Lower lobe of right lung (tissue), 2 donors: ENCODE data around the gene B4GALT5. TPM values are rescaled to one million over a fixed set of nuclear protein-coding genes. Genes with fewer than 3 reads are reported as not detected.
"Not testable (repeated sequence)": the region's sequence is repeated elsewhere in the genome, so short reads cannot be mapped to it uniquely, and the experiment has no call there.

Source experiments
- ATAC-seq, 2 donors: fragments of 200-7000 bp; cut with Tn5 transposase; one replicate each; pipeline ENCODE4 v1.9.1; 2020 to 2022; ENCODE audit warnings: mild to moderate bottlenecking in 2 of 2, moderate library complexity in 2 of 2
- DNase-seq: peaks from one replicate; pipeline ENCODE4 v3.0.0-alpha.2; 2020
- H3K27ac ChIP-seq: fragments of 200-600 bp; one replicate; pipeline ENCODE4 v1.8.0; 2022
- H3K27me3 ChIP-seq: fragments of 200-600 bp; one replicate; pipeline ENCODE4 v1.8.0; 2022; ENCODE audit warnings: low read depth
- H3K36me3 ChIP-seq: fragments of 200-600 bp; one replicate; pipeline ENCODE4 v1.8.0; 2022; ENCODE audit warnings: mild to moderate bottlenecking
- H3K4me1 ChIP-seq: fragments of 200-600 bp; one replicate; pipeline ENCODE4 v1.8.0; 2022
- H3K4me3 ChIP-seq: fragments of 200-600 bp; one replicate; pipeline ENCODE4 v1.8.0; 2022; ENCODE audit warnings: mild to moderate bottlenecking
- H3K9me3 ChIP-seq: fragments of 200-600 bp; one replicate; pipeline ENCODE4 v1.8.0; 2022
- intact Hi-C: fragments of 100-400 bp; cut with DNase I; formaldehyde crosslinking; loops from one replicate; pipeline ENCODE4 v1.11.0; 2022
- total RNA-seq: library from RNA; stranded (reverse); fragmentation: NEBNext Ultra II Directional; extraction: Animal tissue kit (Norgen Biotek cat#: 25700); gene quantifications from one replicate; pipeline ENCODE4 v1.2.1, GENCODE V29; 2021
- TF ChIP-seq, protein P1 (sequence below): fragments of 200-600 bp; IDR thresholded peaks from one replicate; pipeline ENCODE4 v1.8.0; 2022; ENCODE audit warnings: antibody characterized with exemption, mild to moderate bottlenecking
- donor health status: DM: no; HTN: yes; CAD: no; lungs with severe emphysema.

Gene B4GALT5
- total RNA-seq, 1 donor from 2014 or later: 39.5 TPM

DNA sequence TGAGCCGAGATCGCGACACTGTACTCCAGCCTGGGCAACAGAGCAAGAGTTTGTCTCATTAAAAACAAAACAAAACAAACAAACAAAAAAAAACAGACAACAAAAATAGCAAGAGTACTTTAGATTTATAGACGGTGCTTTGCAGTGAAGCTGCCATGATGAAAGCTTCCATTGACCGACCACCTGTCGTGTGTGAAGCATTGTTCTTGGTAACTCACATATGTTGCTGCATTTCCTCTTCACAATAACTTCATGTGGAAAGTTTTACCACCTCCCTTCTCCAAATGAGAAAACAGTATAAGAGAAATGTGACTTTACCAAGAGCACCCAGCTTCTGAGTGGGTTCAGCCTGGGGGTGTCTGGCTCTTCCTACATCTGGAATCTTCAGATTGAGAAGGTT, 89.4 kb downstream of the B4GALT5 start:
- no peaks in the 10 kb centered on the region for H3K36me3 ChIP-seq
- H3K4me1 ChIP-seq: peaks cover 20% of the 10 kb centered on the region
- no peak for ATAC-seq
- H3K9me3 ChIP-seq: peaks cover 5% of the 10 kb centered on the region
- no peaks in the 10 kb centered on the region for H3K27me3 ChIP-seq
- DNase-seq: no peak
- no peak overlapping the region for H3K27ac ChIP-seq
- TF ChIP-seq, protein P1, sequence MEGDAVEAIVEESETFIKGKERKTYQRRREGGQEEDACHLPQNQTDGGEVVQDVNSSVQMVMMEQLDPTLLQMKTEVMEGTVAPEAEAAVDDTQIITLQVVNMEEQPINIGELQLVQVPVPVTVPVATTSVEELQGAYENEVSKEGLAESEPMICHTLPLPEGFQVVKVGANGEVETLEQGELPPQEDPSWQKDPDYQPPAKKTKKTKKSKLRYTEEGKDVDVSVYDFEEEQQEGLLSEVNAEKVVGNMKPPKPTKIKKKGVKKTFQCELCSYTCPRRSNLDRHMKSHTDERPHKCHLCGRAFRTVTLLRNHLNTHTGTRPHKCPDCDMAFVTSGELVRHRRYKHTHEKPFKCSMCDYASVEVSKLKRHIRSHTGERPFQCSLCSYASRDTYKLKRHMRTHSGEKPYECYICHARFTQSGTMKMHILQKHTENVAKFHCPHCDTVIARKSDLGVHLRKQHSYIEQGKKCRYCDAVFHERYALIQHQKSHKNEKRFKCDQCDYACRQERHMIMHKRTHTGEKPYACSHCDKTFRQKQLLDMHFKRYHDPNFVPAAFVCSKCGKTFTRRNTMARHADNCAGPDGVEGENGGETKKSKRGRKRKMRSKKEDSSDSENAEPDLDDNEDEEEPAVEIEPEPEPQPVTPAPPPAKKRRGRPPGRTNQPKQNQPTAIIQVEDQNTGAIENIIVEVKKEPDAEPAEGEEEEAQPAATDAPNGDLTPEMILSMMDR: no peak
- H3K4me3 ChIP-seq: no peak overlapping the region
- intact Hi-C loops: no loop called here

DNA sequence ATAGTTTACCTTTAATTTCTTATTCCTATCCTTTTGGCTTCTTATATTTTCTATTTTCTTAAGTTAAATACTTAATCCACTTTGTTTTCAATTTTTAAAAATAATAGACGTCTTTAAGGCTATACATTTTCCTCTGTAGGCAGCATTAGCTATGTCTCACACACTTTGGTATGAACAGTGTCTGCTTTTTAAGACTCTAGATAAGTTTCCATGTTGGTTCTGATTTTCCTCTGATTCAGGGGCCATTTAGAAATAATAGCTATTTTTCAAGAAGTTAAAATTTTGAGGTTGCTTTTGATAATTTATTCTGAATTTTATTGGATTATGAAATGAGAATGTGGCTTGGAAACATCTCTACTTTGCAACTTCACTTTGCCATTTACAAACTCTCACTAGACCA, 91.4 kb downstream of the B4GALT5 start:
- intact Hi-C loops: no loop called here
- Histone ChIP-seq H3K4me1 (peaks cover 20% of the 10 kb centered on the region), H3K27ac (no peak overlapping the region), H3K4me3 (no peak overlapping the region), H3K36me3 (no peaks in the 10 kb centered on the region), H3K9me3 (no peaks in the 10 kb centered on the region), H3K27me3 (no peaks in the 10 kb centered on the region)
- ATAC-seq: no peak
- DNase-seq: no peak
- TF ChIP-seq, protein P1: no peak

DNA sequence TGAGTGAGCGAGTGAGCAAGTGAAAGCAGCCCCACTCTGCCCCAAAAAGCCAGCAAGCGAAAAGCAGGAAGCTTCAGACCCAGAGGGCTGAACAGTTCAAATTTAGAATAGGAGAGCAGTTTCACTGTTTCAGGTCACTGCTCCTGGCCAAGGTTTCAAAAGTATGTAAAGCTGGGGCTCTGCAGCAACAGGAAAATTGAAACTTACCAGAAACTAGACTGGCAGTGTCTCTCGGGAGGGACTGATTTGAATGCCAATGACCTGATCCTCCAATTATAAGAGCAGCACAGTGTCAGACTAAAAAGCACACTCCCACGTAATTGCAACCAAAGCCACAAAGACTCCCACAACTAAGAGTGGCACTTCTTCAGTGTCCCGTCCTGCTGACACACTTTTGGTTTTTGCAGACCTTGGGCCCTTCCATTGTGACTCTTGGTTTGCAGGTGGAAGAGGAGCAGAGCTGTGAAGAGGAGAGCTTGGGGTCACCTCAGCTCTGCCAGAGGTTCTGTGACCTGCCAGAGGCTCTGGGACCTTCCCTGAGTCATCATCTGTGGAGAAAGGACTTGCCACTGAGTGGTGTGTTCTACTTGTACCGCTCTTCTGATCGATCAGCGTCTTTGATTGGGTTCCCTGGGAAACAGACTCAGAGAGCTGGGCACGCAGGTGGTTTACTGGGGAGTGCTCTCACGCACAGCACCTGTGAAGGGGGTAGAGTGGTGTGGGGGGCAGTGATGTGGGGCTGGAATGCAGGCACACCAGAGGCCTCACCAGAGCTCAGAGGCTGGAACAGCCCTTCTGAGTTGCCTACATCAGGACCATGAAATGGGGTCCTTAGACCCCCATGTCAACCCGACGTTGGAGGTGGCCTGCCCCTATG, 93.1 kb downstream of the B4GALT5 start:
- no peak for DNase-seq
- Histone ChIP-seq H3K27ac (no peak overlapping the region), H3K4me1 (peaks cover 4% of the 10 kb centered on the region), H3K4me3 (no peak overlapping the region), H3K36me3 (no peaks in the 10 kb centered on the region), H3K27me3 (no peaks in the 10 kb centered on the region), H3K9me3 (no peaks in the 10 kb centered on the region)
- TF ChIP-seq, protein P1: no peak
- no peak for ATAC-seq
- intact Hi-C loops: no loop called here

DNA sequence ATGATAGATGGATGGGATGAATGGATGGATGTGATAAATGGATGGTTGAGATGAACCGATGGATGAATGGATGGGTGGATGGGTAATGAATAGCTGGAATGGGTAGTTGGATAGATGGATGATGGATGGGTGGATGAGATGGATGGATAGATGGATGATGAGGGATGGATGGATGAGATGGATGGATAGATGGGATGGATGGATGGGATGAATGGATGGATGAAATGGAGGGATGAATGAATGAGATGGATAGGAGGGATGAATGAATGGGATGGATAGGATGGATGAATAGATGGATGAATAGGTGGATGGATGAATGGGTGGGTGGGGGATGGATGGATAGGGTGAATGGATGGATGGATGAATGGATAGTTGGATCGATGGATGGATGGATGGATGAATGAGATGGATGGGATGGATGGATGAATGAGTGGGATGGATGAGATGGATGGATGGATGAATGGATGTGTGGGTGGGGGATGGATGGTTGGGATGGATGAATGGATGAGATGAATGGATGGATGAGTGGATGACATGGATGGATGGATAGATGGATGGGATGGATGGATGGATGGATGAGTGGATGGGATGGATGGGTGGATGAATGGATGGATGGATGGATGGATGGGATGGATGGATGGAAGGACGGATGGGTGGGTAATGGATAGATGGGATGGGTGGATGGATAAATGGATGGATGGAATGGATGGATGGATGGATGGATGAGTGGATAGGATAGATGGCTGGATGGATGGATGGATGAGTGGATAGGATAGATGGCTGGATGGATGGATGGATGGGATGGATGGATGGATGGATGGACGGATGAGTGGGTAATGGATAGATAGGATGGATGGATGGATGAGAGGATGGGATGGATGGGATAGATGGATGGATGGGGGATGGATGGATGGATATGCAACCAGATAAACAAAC, 94.3 kb downstream of the B4GALT5 start:
- TF ChIP-seq, protein P1: no peak
- Histone ChIP-seq H3K36me3 (no peaks in the 10 kb centered on the region), H3K27ac (no peak overlapping the region), H3K27me3 (no peaks in the 10 kb centered on the region), H3K9me3 (no peaks in the 10 kb centered on the region), H3K4me1 (no peaks in the 10 kb centered on the region), H3K4me3 (no peak overlapping the region)
- no peak for DNase-seq
- no peak for ATAC-seq
- intact Hi-C loops: no loop called here

DNA sequence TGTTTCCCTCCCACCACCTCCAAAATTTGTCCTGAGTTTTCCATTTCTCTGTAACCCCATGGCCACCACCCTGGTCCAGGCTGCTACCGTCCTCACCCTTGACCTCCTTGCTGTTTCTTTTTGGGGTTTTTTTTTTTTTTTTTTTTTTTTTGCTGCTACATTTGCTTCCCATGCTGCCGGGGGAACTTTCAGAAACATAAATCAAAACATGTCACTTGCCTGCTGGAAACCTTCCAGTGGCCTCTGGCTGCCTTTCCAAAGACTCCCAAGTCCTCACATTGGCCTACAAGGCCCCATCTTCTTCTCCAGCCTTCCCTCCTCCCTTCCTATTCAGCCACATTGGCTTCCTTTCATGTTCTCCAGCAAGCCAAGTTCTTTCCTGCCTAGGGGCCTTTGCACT, 95.4 kb downstream of the B4GALT5 start:
- H3K4me3 ChIP-seq: no peak overlapping the region
- no peaks in the 10 kb centered on the region for H3K9me3 ChIP-seq
- no peaks in the 10 kb centered on the region for H3K4me1 ChIP-seq
- TF ChIP-seq, protein P1: no peak
- intact Hi-C loops: no loop called here
- ATAC-seq (no peak), DNase-seq (no peak)
- H3K36me3 ChIP-seq: no peaks in the 10 kb centered on the region
- H3K27ac ChIP-seq: no peak overlapping the region
- H3K27me3 ChIP-seq: no peaks in the 10 kb centered on the region

DNA sequence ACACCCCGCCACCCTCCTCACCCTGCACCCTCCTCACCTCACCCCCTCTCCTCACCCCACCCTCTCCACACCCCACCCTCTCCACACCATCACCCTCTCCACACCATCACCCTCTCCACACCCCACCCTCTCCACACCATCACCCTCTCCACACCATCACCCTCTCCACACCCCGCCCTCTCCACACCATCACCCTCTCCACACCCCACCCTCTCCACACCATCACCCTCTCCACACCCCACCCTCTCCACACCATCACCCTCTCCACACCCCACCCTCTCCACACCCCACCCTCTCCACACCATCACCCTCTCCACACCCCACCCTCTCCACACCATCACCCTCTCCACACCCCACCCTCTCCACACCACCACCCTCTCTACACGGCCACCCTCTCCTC, 96.3 kb downstream of the B4GALT5 start:
- ATAC-seq, H3K36me3 ChIP-seq, H3K27ac ChIP-seq, DNase-seq, H3K4me1 ChIP-seq, H3K4me3 ChIP-seq, H3K9me3 ChIP-seq, intact Hi-C loops, H3K27me3 ChIP-seq: not testable (repeated sequence)
